NOMO-1 treated with DMSO at 0.1 percent for 48 hours (cell line): Measurements from ENCODE around the gene ARL4C.
A peak's percentile ranks its signal among the peaks of the same experiment; 100 is the strongest.

Experiments used
- DNase-seq: peaks from one replicate; lab custom pipeline; 2025; ENCODE audit not compliant: unreplicated experiment; lab: John Stamatoyannopoulos, UW

Gene ARL4C

DNA sequence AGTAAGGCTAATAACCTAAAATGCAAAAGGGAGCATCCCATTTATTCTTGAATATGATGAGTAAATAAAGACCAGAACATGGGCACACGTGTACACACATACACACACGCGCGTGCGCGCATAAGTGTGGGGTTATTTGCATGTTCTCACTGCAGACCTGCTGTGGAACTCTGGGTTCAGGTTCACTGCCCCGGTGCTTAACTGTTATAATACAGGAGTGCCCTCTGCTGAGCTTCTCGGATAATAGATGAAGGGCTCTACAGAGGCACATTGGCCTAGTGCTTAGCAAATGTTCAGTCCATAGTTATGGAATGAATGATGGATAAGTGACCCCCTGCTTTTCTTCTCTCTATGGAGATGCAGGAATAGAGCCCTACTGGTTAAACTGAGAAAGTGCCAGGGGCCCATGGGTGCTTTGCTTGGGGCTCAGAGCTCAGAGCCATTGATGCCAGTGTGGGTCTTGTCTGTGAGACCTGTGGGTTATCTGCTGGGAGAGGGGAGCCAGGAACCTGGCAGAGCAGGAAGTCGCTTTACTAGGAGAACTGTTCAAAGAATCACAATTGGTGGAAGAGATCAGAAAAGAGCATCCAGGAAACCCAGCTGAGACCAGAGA is 3.6 kb upstream of the ARL4C start:
- peak; percentile 55 for DNase-seq

DNA sequence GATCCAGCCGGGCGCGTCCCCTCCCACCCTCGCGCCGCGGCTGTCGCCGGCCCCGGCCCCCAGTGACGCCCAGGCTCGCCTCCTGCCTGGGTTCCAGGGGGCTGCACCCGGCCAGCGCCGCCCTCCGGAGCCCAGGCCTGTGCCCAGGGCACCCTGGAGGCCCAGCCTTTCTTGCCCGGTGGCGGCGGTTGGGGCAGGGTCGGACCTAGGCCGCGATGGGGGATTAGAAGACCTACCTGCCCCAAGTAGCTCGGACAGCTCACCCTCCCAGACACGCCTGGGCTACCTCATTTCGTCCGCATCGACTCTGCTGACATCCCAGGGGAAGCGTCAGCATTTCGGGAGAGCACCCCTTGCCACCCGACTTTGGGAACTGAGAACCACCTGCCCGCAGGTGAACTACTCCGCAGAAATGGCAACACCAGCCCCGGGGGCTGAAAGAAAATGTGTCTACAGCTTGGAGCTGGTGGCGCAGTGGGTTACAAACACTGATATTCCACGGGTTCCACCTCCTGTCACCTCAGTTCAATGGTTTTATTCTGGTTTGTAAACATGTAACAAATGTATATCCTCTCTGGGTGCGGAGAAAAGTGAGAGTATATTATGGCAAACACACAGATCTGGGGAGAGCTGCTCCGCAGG is 834 bp upstream of the ARL4C start:
- no peak for DNase-seq

DNA sequence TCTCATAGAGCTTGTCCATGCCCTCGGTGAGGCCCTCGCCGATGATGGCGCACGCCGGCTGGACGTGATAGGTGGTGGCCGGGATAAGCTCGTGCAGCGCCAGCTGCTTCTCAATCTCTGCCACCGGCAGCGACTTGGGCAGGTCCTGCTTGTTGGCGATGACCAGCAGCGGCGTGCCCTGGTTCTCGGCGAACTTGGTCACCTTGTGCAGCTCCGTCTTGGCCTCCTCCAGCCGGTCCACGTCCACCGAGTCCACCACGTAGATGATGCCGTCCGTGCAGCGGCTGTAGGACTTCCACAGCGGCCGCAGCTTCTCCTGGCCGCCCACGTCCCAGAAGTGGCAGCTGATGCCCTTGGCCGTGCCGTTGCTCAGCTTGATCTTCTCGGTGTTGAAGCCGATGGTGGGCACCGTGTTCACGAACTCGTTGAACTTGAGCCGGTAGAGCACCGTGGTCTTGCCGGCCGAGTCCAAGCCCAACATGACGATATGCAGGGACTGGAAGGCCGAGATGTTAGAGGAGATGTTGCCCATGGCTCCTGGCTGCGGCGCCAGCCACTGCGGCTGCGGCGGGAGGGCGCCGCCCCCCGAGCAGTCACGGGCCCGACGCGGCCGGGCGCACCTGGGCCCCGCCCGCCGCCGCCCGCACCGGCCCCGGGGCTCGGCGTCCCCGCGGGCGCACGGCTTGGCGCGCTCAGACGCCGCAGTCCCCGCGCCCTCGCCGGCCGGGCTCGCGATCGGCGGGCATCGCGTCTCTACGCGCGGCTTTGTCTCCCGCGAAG is 636 bp downstream of the ARL4C start:
- no peak for DNase-seq

- no peak for DNase-seq
Observed at GRCh38 chr2:234495251-234496054, 1.4 kb downstream of the ARL4C start.

- DNase-seq, result no peak
Observed at GRCh38 chr2:234494361-234495250, 2.3 kb downstream of the ARL4C start.

DNA sequence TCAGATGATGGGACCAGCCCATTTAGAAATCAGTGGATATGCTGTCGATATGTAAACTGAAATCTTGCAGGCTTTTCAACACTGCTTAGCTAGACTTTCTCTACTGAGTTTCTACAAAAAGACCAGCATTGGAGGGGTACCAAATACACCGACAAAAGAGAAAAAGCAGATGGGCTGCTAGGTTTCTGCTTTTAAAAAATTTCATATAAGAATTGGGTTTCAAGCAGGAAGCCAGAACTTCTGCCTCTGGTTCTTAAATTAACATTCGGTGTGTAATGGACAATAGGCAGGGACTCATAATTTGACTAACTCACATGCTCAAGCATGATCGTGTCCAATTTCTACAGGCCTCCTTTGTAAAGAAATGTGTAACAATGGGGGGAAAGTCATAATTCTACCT is 3.1 kb downstream of the ARL4C start:
- no peak for DNase-seq

GRCh38 chr2:234492717-234493485 is 4.0 kb downstream of the ARL4C start:
- no peak for DNase-seq

DNA sequence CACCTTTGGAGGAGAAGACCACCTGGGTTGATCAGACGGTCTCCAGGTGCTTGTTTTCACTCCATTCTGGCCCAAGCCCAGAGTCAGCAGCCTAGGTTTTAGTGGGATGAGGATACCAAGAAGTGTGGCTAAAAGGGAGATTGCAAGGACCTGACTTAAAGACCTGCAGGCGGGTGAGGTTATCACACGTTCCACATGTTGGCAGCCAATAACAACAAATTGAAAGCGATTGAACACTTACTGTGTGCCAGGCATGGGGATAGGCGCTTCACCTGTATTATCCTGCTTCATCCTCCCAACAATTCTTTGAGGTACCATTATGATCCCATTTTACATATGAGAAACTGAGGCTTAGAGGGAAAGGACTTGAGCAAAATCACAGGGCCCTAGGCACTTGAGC is 5.0 kb downstream of the ARL4C start:
- DNase-seq, result no peak

DNA sequence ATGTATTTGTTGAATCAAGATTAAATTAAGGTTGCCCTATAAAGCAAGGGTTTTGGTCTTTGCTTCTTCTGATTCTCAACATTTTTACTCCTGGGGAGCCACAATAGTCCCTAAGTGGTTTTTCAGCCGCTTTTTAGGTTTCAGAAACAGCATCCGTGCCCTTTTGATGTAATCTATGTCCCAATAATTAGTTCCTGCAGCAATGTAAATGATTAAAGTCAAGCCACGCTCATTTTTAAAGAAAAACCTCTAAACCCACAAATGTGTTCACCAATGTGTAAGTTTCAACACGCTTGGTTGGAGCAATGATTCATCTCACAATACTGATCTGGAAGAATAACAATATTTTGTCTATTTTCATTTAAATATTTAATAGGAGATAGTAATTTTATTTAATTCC is 5.6 kb downstream of the ARL4C start:
- peak; percentile 61 for DNase-seq

- peak; percentile 61 for DNase-seq
Observed at GRCh38 chr2:234490271-234491091, 6.4 kb downstream of the ARL4C start.

DNA sequence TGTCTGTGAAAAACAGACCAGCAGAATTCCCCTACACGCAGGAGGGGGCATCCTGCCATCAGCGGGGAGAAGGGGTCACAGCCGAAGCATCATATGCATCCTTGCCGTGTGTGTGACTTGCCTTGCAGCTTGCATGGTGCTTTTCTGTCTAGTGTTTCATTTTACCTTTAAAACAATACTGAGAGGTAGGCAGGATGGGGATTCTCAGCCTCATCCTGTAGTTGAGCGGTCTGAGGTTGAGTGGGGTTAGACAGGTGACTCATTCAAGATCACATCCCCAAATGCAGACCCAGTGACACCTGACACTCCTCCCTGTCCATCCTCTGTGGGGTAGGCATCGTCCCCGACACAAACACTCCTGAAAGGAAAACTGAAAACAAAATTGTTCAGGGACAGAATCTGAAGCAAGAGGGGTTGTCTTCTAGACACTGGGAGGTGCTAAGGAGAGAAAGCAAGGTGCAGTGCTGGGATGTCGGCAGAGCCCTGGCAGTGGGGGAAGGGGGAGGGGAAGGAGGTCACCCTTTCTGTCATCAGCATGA is 7.9 kb downstream of the ARL4C start:
- no peak for DNase-seq

DNA sequence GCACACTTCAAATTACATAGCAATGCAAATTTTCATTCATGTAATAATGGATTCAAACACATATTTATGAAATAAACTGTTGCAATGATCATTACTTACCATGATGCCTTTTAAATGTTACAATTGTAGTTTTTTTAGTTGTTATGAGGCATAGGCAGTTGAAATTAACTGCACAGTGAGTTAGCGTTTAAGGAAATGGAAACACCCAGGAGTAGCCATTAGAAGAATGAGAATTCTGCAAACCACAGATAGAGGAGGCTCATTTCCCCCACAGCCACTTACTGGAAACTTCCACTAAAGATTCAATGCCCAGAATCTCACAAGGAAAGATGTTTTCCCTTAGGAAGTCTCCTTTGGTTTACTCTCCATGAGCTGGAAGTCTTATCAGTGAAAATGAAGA is 8.4 kb downstream of the ARL4C start:
- no peak for DNase-seq

- no peak for DNase-seq
Observed at GRCh38 chr2:234487356-234487755, 9.5 kb downstream of the ARL4C start.

- DNase-seq, result peak; percentile 95
Observed at GRCh38 chr2:234483568-234484251, 13.2 kb downstream of the ARL4C start.

- no peak for DNase-seq
Observed at GRCh38 chr2:234481301-234481700, 15.6 kb downstream of the ARL4C start.

DNA sequence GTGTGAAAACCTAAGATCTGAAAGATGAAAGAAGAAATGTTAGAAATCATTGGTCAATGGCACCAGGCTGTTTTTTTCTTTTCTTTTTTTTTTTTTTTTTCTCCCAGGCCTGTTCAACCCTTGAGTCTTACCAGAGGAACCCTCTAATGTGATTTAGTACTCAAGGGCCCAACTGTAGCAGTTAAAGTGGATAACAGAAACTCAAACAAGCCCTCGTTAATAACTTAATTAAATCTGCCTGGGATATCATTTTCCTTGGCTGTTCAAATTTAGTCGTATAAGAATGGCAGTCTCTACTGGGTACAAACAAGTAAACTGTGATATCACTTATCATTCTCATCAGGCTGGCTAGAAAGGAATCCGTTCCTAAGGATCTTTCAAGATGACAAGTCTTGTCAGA is 16.5 kb downstream of the ARL4C start:
- no peak for DNase-seq

- no peak for DNase-seq
Observed at GRCh38 chr2:234479465-234479864, 17.4 kb downstream of the ARL4C start.
